Measurements from ENCODE around the gene ATF7IP.
"Not testable (repeated sequence)": the region's sequence is repeated elsewhere in the genome, so short reads cannot be mapped to it uniquely, and the experiment has no call there.

The ATF7IP gene

GRCh38 chr12:14369311-14369710, 3.8 kb downstream of the ATF7IP start:
- no peak for DNase-seq

- no peak for DNase-seq
Observed at GRCh38 chr12:14373217-14373616, 7.7 kb downstream of the ATF7IP start.

- no peak for DNase-seq
Observed at GRCh38 chr12:14379508-14379907, 14.0 kb downstream of the ATF7IP start.

- peak; percentile 95 for DNase-seq
Observed at GRCh38 chr12:14384783-14385638, 19.5 kb downstream of the ATF7IP start.

- no peak for DNase-seq
Observed at GRCh38 chr12:14387219-14387871, 21.9 kb downstream of the ATF7IP start.

- no peak for DNase-seq
Observed at GRCh38 chr12:14390449-14390848, 25.0 kb downstream of the ATF7IP start.

GRCh38 chr12:14390870-14391530, 25.5 kb downstream of the ATF7IP start:
- DNase-seq: no peak

GRCh38 chr12:14393751-14394150, 28.3 kb downstream of the ATF7IP start:
- no peak for DNase-seq

GRCh38 chr12:14394317-14395073, 29.0 kb downstream of the ATF7IP start:
- DNase-seq: peak; percentile 81

GRCh38 chr12:14395074-14395778, 29.7 kb downstream of the ATF7IP start:
- peak; percentile 59 for DNase-seq

GRCh38 chr12:14396071-14396470, 30.6 kb downstream of the ATF7IP start:
- DNase-seq: no peak

- no peak for DNase-seq
Observed at GRCh38 chr12:14399871-14400270, 34.4 kb downstream of the ATF7IP start.

- DNase-seq: no peak
Observed at GRCh38 chr12:14400599-14400998, 35.1 kb downstream of the ATF7IP start.

GRCh38 chr12:14401267-14401666, 35.8 kb downstream of the ATF7IP start:
- DNase-seq: not testable (repeated sequence)

- DNase-seq: no peak
Observed at GRCh38 chr12:14402697-14403096, 37.2 kb downstream of the ATF7IP start.

- no peak for DNase-seq
Observed at GRCh38 chr12:14403293-14403692, 37.8 kb downstream of the ATF7IP start.

- peak; percentile 84 for DNase-seq
Observed at GRCh38 chr12:14403711-14404196, 38.3 kb downstream of the ATF7IP start.

GRCh38 chr12:14405407-14405806, 39.9 kb downstream of the ATF7IP start:
- not testable (repeated sequence) for DNase-seq

GRCh38 chr12:14408208-14408607, 42.7 kb downstream of the ATF7IP start:
- no peak for DNase-seq

- DNase-seq: no peak
Observed at GRCh38 chr12:14410177-14410576, 44.7 kb downstream of the ATF7IP start.

GRCh38 chr12:14410841-14411569, 45.5 kb downstream of the ATF7IP start:
- no peak for DNase-seq
